ENCODE results near the gene TPP1.

DNA sequence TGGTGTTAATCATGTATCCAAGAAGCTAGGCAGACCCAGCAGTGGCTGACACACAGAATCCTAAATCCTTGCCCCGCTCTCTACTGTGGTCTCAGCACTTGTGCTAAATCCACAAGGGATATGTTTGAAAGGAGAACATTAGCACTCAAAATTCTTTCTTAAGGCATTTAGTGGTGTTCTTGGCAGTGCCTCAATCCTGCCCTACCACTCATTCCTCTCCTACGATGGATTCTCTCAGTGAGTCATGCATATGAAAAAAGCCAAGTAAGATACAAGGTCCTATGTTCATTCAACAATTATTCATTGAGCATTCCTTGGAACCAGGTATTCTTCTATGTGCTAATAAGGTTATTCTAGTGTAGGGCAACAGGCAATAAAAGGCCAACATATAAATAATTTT lies 47.0 kb downstream of the TPP1 start:
- TF ChIP-seq, protein P1, sequence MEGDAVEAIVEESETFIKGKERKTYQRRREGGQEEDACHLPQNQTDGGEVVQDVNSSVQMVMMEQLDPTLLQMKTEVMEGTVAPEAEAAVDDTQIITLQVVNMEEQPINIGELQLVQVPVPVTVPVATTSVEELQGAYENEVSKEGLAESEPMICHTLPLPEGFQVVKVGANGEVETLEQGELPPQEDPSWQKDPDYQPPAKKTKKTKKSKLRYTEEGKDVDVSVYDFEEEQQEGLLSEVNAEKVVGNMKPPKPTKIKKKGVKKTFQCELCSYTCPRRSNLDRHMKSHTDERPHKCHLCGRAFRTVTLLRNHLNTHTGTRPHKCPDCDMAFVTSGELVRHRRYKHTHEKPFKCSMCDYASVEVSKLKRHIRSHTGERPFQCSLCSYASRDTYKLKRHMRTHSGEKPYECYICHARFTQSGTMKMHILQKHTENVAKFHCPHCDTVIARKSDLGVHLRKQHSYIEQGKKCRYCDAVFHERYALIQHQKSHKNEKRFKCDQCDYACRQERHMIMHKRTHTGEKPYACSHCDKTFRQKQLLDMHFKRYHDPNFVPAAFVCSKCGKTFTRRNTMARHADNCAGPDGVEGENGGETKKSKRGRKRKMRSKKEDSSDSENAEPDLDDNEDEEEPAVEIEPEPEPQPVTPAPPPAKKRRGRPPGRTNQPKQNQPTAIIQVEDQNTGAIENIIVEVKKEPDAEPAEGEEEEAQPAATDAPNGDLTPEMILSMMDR (IDR thresholded peaks at IDR 0.05 in 4 of 5, conservative IDR thresholded peaks at IDR 0.05 in 1 of 5), result no peak
- TF ChIP-seq POLR2A (IDR thresholded peaks at IDR 0.05), result no peak
